SK-N-SH (cell line): Measurements from ENCODE around the gene LVRN. TPM values are rescaled to one million over a fixed set of nuclear protein-coding genes. Genes with fewer than 3 reads are reported as not detected.

Experiments used
- CTCF ChIA-PET: fragments of 300-600, 350-600 bp; formaldehyde crosslinking; extraction: SDS; loops from one replicate; lab custom pipeline; 2021; lab: Yijun Ruan, JAX
- POLR2A ChIA-PET: fragments of 350-600 bp; sonication (Branson Sonifier 250); formaldehyde crosslinking; extraction: SDS; loops from one replicate; lab custom pipeline; 2020; ENCODE audit warnings: antibody characterized with exemption, inconsistent platforms; lab: Yijun Ruan, JAX
- DNase-seq: peaks from one replicate; pipeline ENCODE4 v3.0.0; 2012
- H2AFZ ChIP-seq: fragments of 200-600 bp; sonication (generic); 2 replicates; pipeline ENCODE4 v1.8.1; 2016; ENCODE audit warnings: antibody characterized with exemption, mild to moderate bottlenecking, low read depth
- H3F3A ChIP-seq: fragments of 200-600 bp; sonication (generic); replicated peaks from 2 replicates; pipeline ENCODE3; 2016; ENCODE audit warnings: antibody characterized with exemption, mild to moderate bottlenecking; ENCODE audit not compliant: insufficient read depth
- H3K27ac ChIP-seq, 2 experiments: fragments of 200-500 bp in 1 of 2; fragments of 200-600 bp in 1 of 2; sonication (Bioruptor generic) in 1 of 2; sonication (generic), shearing (Covaris generic) in 1 of 2; 2 replicates each; pipeline versions ENCODE4 v1.5.1 to v1.6.1; 2014 to 2016; ENCODE audit warnings: low read depth in 2 of 2, inconsistent platforms in 1 of 2, low read length in 1 of 2, mild to moderate bottlenecking in 1 of 2, mixed read lengths in 1 of 2
- H3K27me3 ChIP-seq: fragments of 200-600 bp; sonication (generic), shearing (Covaris generic); 2 replicates; pipeline ENCODE4 v1.6.1; 2016; ENCODE audit warnings: mixed run types; ENCODE audit not compliant: insufficient read depth
- H3K36me3 ChIP-seq, 2 experiments: fragments of 200-500 bp in 1 of 2; fragments of 200-600 bp in 1 of 2; sonication (Bioruptor generic) in 1 of 2; sonication (generic) in 1 of 2; replicated peaks in 1 of 2; 2 replicates each; pipeline versions ENCODE3 to v1.5.1; 2014 to 2016; ENCODE audit warnings: low read length in 1 of 2, mild to moderate bottlenecking in 1 of 2; ENCODE audit not compliant: insufficient read depth in 2 of 2, control insufficient read depth in 1 of 2
- H3K4me1 ChIP-seq, 2 experiments: fragments of 200-500 bp in 1 of 2; fragments of 200-600 bp in 1 of 2; sonication (Bioruptor generic) in 1 of 2; sonication (generic), shearing (Covaris generic) in 1 of 2; 2 replicates each; pipeline versions ENCODE4 v1.5.1 to v1.6.1; 2014 to 2016; ENCODE audit warnings: low read depth in 1 of 2, low read length in 1 of 2, mixed run types in 1 of 2; ENCODE audit not compliant: insufficient read depth in 2 of 2, control insufficient read depth in 1 of 2
- H3K4me2 ChIP-seq: fragments of 200-600 bp; sonication (generic), shearing (Covaris generic); 2 replicates; pipeline ENCODE4 v1.6.1; 2017; ENCODE audit warnings: mixed run types
- H3K4me3 ChIP-seq, 2 experiments: fragments of 200-500 bp in 1 of 2; fragments of 200-600 bp in 1 of 2; sonication (Bioruptor generic) in 1 of 2; sonication (generic), shearing (Covaris generic) in 1 of 2; 2 replicates each; pipeline versions ENCODE4 v1.5.1 to v1.8.1; 2014 to 2016; ENCODE audit warnings: low read depth in 2 of 2, inconsistent platforms in 1 of 2, low read length in 1 of 2, mild to moderate bottlenecking in 1 of 2, mixed read lengths in 1 of 2, moderate library complexity in 1 of 2
- H3K79me2 ChIP-seq: fragments of 200-600 bp; sonication (generic); 2 replicates; pipeline ENCODE4 v1.8.1; 2017; ENCODE audit warnings: mild to moderate bottlenecking; ENCODE audit not compliant: insufficient read depth
- H3K9ac ChIP-seq: fragments of 200-600 bp; sonication (generic); 2 replicates; pipeline ENCODE4 v1.6.1; 2017; ENCODE audit warnings: mixed run types
- H3K9me2 ChIP-seq: fragments of 200-600 bp; sonication (generic); 2 replicates; pipeline ENCODE4 v1.6.1; 2017; ENCODE audit warnings: mixed run types
- H3K9me3 ChIP-seq: fragments of 200-600 bp; sonication (generic); 2 replicates; pipeline ENCODE4 v1.6.1; 2017; ENCODE audit warnings: mixed run types, mild to moderate bottlenecking, moderate library complexity
- H4K20me1 ChIP-seq: fragments of 200-600 bp; sonication (generic); 2 replicates; pipeline ENCODE4 v1.6.1; 2017; ENCODE audit warnings: mild to moderate bottlenecking, mixed run types; ENCODE audit not compliant: insufficient read depth
- EP300 ChIP-seq, 2 experiments: IDR thresholded peaks; 2 replicates each; pipeline versions ENCODE4 v1.4.0 to v1.6.1; 2012; ENCODE audit warnings: borderline replicate concordance in 1 of 2, low read depth in 1 of 2, low read length in 1 of 2
- FOXM1 ChIP-seq: IDR thresholded peaks from 2 replicates; pipeline ENCODE4 v1.4.0; 2012; ENCODE audit warnings: low read depth, mild to moderate bottlenecking
- GABPA ChIP-seq: IDR thresholded peaks from 2 replicates; pipeline ENCODE4 v1.4.0; 2012; ENCODE audit warnings: low read depth, mild to moderate bottlenecking
- GATA2 ChIP-seq: sonication (generic); formaldehyde crosslinking; IDR thresholded peaks from 2 replicates; pipeline ENCODE4 v1.5.0; 2020; ENCODE audit warnings: mild to moderate bottlenecking, missing genetic modification reagents
- POLR2AphosphoS5 ChIP-seq: IDR thresholded peaks from 2 replicates; pipeline ENCODE4 v1.6.1; 2012; ENCODE audit warnings: low read depth, low read length
- RCOR1 ChIP-seq: fragments of 150-350 bp; IDR thresholded peaks from 2 replicates; pipeline ENCODE4 v1.6.1; 2017; ENCODE audit warnings: antibody characterized with exemption, low read length
- RXRA ChIP-seq: IDR thresholded peaks from 2 replicates; pipeline ENCODE4 v1.4.0; 2012; ENCODE audit warnings: low read depth, mild to moderate bottlenecking, borderline replicate concordance
- SMC3 ChIP-seq: IDR thresholded peaks from 2 replicates; pipeline ENCODE4 v1.6.1; 2012; ENCODE audit warnings: low read depth, low read length, improper control_type of control experiment
- TAF1 ChIP-seq: IDR thresholded peaks from 2 replicates; pipeline ENCODE4 v1.6.1; 2012; ENCODE audit warnings: low read depth, mild to moderate bottlenecking, low read length, moderate library complexity, borderline replicate concordance
- YY1 ChIP-seq: IDR thresholded peaks from 2 replicates; pipeline ENCODE4 v1.4.0; 2012; ENCODE audit warnings: low read depth, mild to moderate bottlenecking
- WGBS: methylation state at CpG from one replicate; pipeline ENCODE4 v1.1.6; 2017; ENCODE audit warnings: low lambda C conversion rate; 5-methylcytosine and 5-hydroxymethylcytosine counted together
- polyA plus RNA-seq, 3 experiments: library from polyadenylated mRNA; depleted of rRNA; stranded (reverse); fragments of >200 nt; gene quantifications; 2 replicates each; pipeline ENCODE4 v1.2.3, GENCODE V29; 2012

The LVRN gene
- polyA plus RNA-seq, 1 of the 3 experiments (the other 2 are of a cell fraction), result 0.10 TPM

DNA sequence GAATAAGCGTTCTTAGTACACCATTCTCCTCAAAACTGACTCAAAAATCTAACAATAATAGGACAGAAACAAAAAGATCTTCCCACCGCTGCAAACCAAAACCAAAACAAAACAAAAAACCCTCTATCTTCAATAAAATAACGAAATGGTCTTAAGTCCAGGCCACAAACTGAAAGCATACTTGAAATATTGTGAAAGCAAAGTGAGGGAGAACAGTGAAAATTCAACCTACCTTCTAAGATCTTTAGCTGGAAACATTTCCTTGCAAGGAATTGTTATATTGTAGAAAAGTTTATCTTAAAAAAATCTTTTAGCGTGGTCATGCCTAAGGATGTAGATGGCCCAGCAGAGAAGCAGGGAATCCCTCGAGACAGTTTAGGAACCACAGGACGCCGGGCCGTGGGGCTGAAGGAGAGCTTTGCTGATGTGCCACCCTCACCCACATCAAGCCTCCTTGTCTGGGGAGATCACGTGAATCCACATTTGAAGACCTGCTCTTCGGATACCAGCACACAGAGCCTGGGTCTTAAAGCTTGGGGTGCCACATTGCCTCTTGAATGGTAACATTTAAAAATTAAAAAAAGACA lies 27.8 kb upstream of the LVRN start:
- no peaks in the 10 kb centered on the region for H4K20me1 ChIP-seq
- H3K36me3 ChIP-seq, result no peaks in the 10 kb centered on the region
- no peak overlapping the region for H2AFZ ChIP-seq
- CTCF ChIA-PET, result no interaction called here
- H3K27me3 ChIP-seq, result no peaks in the 10 kb centered on the region
- DNase-seq, result no peak
- H3K4me2 ChIP-seq, result no peak overlapping the region
- no peak overlapping the region for H3K27ac ChIP-seq
- no peaks in the 10 kb centered on the region for H3K79me2 ChIP-seq
- no peaks in the 10 kb centered on the region for H3F3A ChIP-seq
- H3K9me3 ChIP-seq, result no peaks in the 10 kb centered on the region
- no peak overlapping the region for H3K4me3 ChIP-seq
- TF ChIP-seq GATA2, result no peak
- TF ChIP-seq SMC3, result no peak
- TF ChIP-seq YY1, result no peak
- TF ChIP-seq RCOR1, result no peak
- 0 out of 4 replicates have a peak, but pooled peaks cover 0 to 4% of the 10 kb centered on the region in 2 experiments for H3K4me1 ChIP-seq
- POLR2A ChIA-PET, result no interaction called here
- 78% methylated on average over 10 of the region's 10 CpGs for WGBS
- H3K9ac ChIP-seq, result no peak overlapping the region
- H3K9me2 ChIP-seq, result no peaks in the 10 kb centered on the region

DNA sequence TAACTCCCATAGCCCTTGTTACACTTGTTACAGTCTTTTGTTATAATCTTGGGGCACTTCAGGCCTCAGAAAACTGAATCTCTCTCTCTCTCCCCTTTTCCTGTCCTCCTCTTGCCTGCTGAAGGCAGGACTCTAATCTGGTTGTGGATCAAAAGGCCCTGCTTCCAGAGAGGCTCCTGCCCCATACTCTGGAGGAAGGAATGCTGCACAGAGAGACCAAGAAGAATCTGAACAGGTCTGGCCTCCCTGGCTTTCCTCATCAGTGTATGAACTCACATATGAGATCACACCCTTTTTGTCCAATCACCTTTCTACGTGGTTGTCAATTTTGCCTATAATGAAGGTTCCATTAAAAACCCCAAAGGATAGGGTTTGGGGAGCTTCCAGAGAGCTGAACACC lies 26.2 kb upstream of the LVRN start:
- no peaks in the 10 kb centered on the region for H4K20me1 ChIP-seq
- no peaks in the 10 kb centered on the region for H3K79me2 ChIP-seq
- 54% methylated on average over 1 of the region's 1 CpG for WGBS
- H3K27me3 ChIP-seq, result no peaks in the 10 kb centered on the region
- no peak overlapping the region for H3K4me3 ChIP-seq
- H3K4me2 ChIP-seq, result no peak overlapping the region
- TF ChIP-seq FOXM1 (no peak), EP300 (IDR thresholded peaks at IDR 0.05; ENCODE audit: borderline replicate concordance in 1 of 2, low read depth in 1 of 2, low read length in 1 of 2) (no peak), TAF1 (no peak), GABPA (no peak), RXRA (no peak)
- H3K27ac ChIP-seq, result no peak overlapping the region
- DNase-seq, result no peak
- no peak overlapping the region for H3K9ac ChIP-seq
- H3F3A ChIP-seq, result no peaks in the 10 kb centered on the region
- no peaks in the 10 kb centered on the region for H3K9me3 ChIP-seq
- no peaks in the 10 kb centered on the region for H3K36me3 ChIP-seq
- H3K4me1 ChIP-seq, result no peaks in the 10 kb centered on the region
- POLR2A ChIA-PET, result no interaction called here
- H2AFZ ChIP-seq, result no peak overlapping the region
- H3K9me2 ChIP-seq, result no peaks in the 10 kb centered on the region
- CTCF ChIA-PET, result interaction anchor here (1.9 kb wide), 1 partner anchor 132 kb away, joined by 5 read pairs; no protein-coding TSS in a partner anchor

- H3K9me2 ChIP-seq, result no peaks in the 10 kb centered on the region
- no peak for TF ChIP-seq POLR2AphosphoS5
- TF ChIP-seq YY1, result no peak
- TF ChIP-seq, all 33 proteins: peak for 0
- H3F3A ChIP-seq, result no peaks in the 10 kb centered on the region
- no peak overlapping the region for H3K4me3 ChIP-seq
- H3K79me2 ChIP-seq, result no peaks in the 10 kb centered on the region
- DNase-seq, result no peak
- H3K4me1 ChIP-seq, result no peaks in the 10 kb centered on the region
- H3K9me3 ChIP-seq, result no peaks in the 10 kb centered on the region
- no peaks in the 10 kb centered on the region for H3K36me3 ChIP-seq
- no peak overlapping the region for H2AFZ ChIP-seq
- no peak overlapping the region for H3K4me2 ChIP-seq
- no peaks in the 10 kb centered on the region for H3K27me3 ChIP-seq
- WGBS, result 61% methylated on average over 4 of the region's 4 CpGs
- ChIA-PET CTCF (no interaction called here), POLR2A (no interaction called here)
- no peaks in the 10 kb centered on the region for H4K20me1 ChIP-seq
- no peak overlapping the region for H3K27ac ChIP-seq
- H3K9ac ChIP-seq, result no peak overlapping the region
These were observed 23.2 kb upstream of the LVRN start for GRCh38 chr5:115939059-115939458.
